Breast epithelium (tissue), 4 donors: Measurements from ENCODE around the gene GRXCR1. TPM values are rescaled to one million over a fixed set of nuclear protein-coding genes. Genes with fewer than 3 reads are reported as not detected.

ENCODE experiments used
- DNase-seq, 2 donors: peaks; one replicate each; pipeline ENCODE4 v3.0.0-alpha.2; 2019; ENCODE audit warnings: low spot score in 2 of 2
- H3K27ac ChIP-seq, 2 donors: fragments of 200-600 bp; sonication (generic) in 1 of 2; one replicate each; pipeline ENCODE4 v1.5.1; 2016 to 2019; ENCODE audit warnings: mild to moderate bottlenecking in 1 of 2
- H3K27me3 ChIP-seq, 2 donors: fragments of 200-600 bp; sonication (generic) in 1 of 2; one replicate each; pipeline versions ENCODE4 v1.5.1 to v1.6.0; 2017 to 2019; ENCODE audit warnings: control low read depth in 1 of 2, mild to moderate bottlenecking in 1 of 2
- H3K36me3 ChIP-seq: fragments of 200-600 bp; one replicate; pipeline ENCODE4 v1.5.1; 2019
- H3K4me1 ChIP-seq, 2 donors: fragments of 200-600 bp; sonication (generic); one replicate each; pipeline ENCODE4 v1.5.1; 2016 to 2019; ENCODE audit warnings: control low read depth in 1 of 2
- H3K4me3 ChIP-seq, 3 donors: fragments of 200-600 bp; sonication (generic); 1 replicate in 2 of 3; 2 replicates in 1 of 3; pipeline ENCODE4 v1.5.1; 2016 to 2019; ENCODE audit warnings: mild to moderate bottlenecking in 3 of 3, moderate library complexity in 2 of 3
- H3K9me3 ChIP-seq, 2 donors: fragments of 200-600 bp; sonication (generic) in 1 of 2; one replicate each; pipeline ENCODE4 v1.5.1; 2016 to 2019; ENCODE audit warnings: control low read depth in 1 of 2
- POLR2A ChIP-seq: fragments of 450-650 bp; IDR thresholded peaks from one replicate; pipeline ENCODE4 v1.6.1; 2016; ENCODE audit warnings: antibody characterized with exemption, mild to moderate bottlenecking, moderate library complexity
- POLR2AphosphoS5 ChIP-seq, 3 donors: sonication (generic); formaldehyde crosslinking; IDR thresholded peaks; one replicate each; pipeline ENCODE4 v1.6.1; 2017; ENCODE audit warnings: antibody characterized with exemption in 3 of 3
- intact Hi-C: fragments of 100-400 bp; cut with DNase I; formaldehyde crosslinking; loops from one replicate; pipeline ENCODE4 v1.15.1; 2023; ENCODE audit warnings: low total_unique reads
- total RNA-seq, 3 donors: library from RNA; depleted of rRNA; stranded (reverse); fragments of >200 nt; gene quantifications; one replicate each; pipeline ENCODE4 v1.1.0, GENCODE V29; 2016
- TF ChIP-seq, protein P1 (sequence below), 3 donors: fragments of 450-650 bp; IDR thresholded peaks; one replicate each; pipeline ENCODE4 v1.5.1; 2016 to 2017; ENCODE audit warnings: antibody characterized with exemption in 3 of 3, mild to moderate bottlenecking in 3 of 3, moderate library complexity in 3 of 3

GRXCR1 gene
- total RNA-seq, 3 donors from 2014 or later = not detected

- no peak for DNase-seq
- H3K4me3 ChIP-seq = no peak overlapping the region
- no peak overlapping the region for H3K27ac ChIP-seq
- H3K36me3 ChIP-seq = no peaks in the 10 kb centered on the region
- no peaks in the 10 kb centered on the region for H3K4me1 ChIP-seq
- TF ChIP-seq POLR2AphosphoS5 (IDR thresholded peaks at IDR 0.05) = no peak
- no peak for TF ChIP-seq POLR2A
- TF ChIP-seq, protein P1, sequence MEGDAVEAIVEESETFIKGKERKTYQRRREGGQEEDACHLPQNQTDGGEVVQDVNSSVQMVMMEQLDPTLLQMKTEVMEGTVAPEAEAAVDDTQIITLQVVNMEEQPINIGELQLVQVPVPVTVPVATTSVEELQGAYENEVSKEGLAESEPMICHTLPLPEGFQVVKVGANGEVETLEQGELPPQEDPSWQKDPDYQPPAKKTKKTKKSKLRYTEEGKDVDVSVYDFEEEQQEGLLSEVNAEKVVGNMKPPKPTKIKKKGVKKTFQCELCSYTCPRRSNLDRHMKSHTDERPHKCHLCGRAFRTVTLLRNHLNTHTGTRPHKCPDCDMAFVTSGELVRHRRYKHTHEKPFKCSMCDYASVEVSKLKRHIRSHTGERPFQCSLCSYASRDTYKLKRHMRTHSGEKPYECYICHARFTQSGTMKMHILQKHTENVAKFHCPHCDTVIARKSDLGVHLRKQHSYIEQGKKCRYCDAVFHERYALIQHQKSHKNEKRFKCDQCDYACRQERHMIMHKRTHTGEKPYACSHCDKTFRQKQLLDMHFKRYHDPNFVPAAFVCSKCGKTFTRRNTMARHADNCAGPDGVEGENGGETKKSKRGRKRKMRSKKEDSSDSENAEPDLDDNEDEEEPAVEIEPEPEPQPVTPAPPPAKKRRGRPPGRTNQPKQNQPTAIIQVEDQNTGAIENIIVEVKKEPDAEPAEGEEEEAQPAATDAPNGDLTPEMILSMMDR (IDR thresholded peaks at IDR 0.05) = no peak
- no peaks in the 10 kb centered on the region for H3K9me3 ChIP-seq
- intact Hi-C loops = no loop called here
- no peaks in the 10 kb centered on the region for H3K27me3 ChIP-seq
Observed at GRCh38 chr4:43048570-43048969, 156.1 kb downstream of the GRXCR1 start.

DNA sequence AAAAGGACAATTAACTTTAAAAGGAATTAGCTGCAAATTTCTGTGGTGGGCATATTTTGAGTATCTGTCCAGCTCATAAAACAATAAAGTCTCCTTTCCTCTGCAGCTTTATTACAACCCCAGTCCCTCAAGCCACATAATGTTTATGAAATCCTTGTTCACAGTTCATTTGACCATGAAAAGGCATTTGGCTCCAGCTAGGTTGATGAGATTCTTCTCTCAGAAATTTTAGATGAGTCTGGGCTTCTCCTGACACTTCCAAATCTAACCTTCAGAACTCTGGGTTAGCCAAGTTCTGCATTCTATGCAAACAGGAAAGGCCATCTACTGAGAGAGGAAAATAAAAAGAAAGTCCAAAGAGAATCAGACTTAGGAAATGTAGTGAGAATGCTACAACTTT lies 156.8 kb downstream of the GRXCR1 start:
- TF ChIP-seq POLR2A (no peak), POLR2AphosphoS5 (IDR thresholded peaks at IDR 0.05) (no peak)
- TF ChIP-seq, protein P1 (IDR thresholded peaks at IDR 0.05) = no peak
- Histone ChIP-seq H3K27me3 (no peaks in the 10 kb centered on the region), H3K27ac (no peak overlapping the region), H3K9me3 (no peaks in the 10 kb centered on the region), H3K4me1 (no peaks in the 10 kb centered on the region), H3K4me3 (no peak overlapping the region), H3K36me3 (no peaks in the 10 kb centered on the region)
- DNase-seq = no peak
- intact Hi-C loops = no loop called here

GRCh38 chr4:43066415-43066814 lies 173.9 kb downstream of the GRXCR1 start:
- Histone ChIP-seq H3K27me3 (no peaks in the 10 kb centered on the region), H3K9me3 (no peaks in the 10 kb centered on the region), H3K27ac (no peak overlapping the region), H3K36me3 (no peaks in the 10 kb centered on the region), H3K4me1 (no peaks in the 10 kb centered on the region), H3K4me3 (no peak overlapping the region)
- TF ChIP-seq, protein P1 (IDR thresholded peaks at IDR 0.05) = no peak
- no peak for TF ChIP-seq POLR2A
- no peak for TF ChIP-seq POLR2AphosphoS5 (IDR thresholded peaks at IDR 0.05)
- DNase-seq = no peak
- intact Hi-C loops = no loop called here

DNA sequence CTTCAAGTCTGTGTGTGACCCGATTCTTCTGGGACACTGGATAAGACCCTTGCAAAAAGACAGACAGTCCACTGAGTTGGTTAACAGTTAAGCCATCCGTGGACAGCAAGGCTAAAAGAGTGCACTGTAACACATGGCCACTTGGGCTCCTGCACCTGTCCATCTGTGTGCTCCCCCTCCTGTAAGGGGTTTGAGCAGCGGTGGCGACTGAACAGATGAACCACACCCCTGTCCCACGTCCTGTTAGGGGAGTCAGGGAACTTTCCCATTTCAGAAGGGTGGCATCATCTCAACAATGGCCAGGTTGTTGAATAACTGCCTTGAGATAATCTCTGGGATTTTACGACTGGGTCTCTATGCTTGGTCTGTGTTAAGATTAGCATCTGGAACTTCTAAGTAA lies 178.6 kb downstream of the GRXCR1 start:
- Histone ChIP-seq H3K27me3 (no peaks in the 10 kb centered on the region), H3K4me1 (no peaks in the 10 kb centered on the region), H3K36me3 (no peaks in the 10 kb centered on the region), H3K9me3 (no peaks in the 10 kb centered on the region), H3K4me3 (no peak overlapping the region), H3K27ac (no peak overlapping the region)
- DNase-seq = no peak
- no peak for TF ChIP-seq POLR2A
- intact Hi-C loops = no loop called here

Other genes with a start within 250 kb of the GRXCR1 start
- gene ATP8A1, start 235.6 kb upstream of the GRXCR1 start, total RNA-seq = 10 to 100 TPM; 12.2 to 17.0 (median 14.8) TPM